Dendritic cell treated with granulocyte-macrophage colony-stimulating factor and Interleukin-4, amounts not matched to agents 40 ng/mL and 50 ng/mL, for 4 days (primary cell): ENCODE results near the gene AIDA.
"Not testable (repeated sequence)": the region's sequence is repeated elsewhere in the genome, so short reads cannot be mapped to it uniquely, and the experiment has no call there.

ENCODE experiments used
- H3K27ac Mint-ChIP-seq: one replicate; pipeline ENCODE4 v1.8.0; 2022; ENCODE audit warnings: mild to moderate bottlenecking, mixed read lengths
- H3K27me3 Mint-ChIP-seq: one replicate; pipeline ENCODE4 v1.8.0; 2022; ENCODE audit warnings: mild to moderate bottlenecking, mixed read lengths
- H3K36me3 Mint-ChIP-seq: one replicate; pipeline ENCODE4 v1.8.0; 2022; ENCODE audit warnings: low read depth, mixed read lengths
- H3K4me1 Mint-ChIP-seq: one replicate; pipeline ENCODE4 v1.8.0; 2022; ENCODE audit warnings: low read depth, mixed read lengths
- H3K4me3 Mint-ChIP-seq: one replicate; pipeline ENCODE4 v1.8.0; 2022; ENCODE audit warnings: mild to moderate bottlenecking, moderate library complexity, mixed read lengths
- H3K9me3 Mint-ChIP-seq: one replicate; pipeline ENCODE4 v1.8.0; 2022; ENCODE audit warnings: mixed read lengths
- intact Hi-C: fragments of 100-400 bp; cut with micrococcal nuclease; formaldehyde crosslinking; loops from one replicate; pipeline ENCODE4 v1.15.0; 2022

AIDA gene

GRCh38 chr1:222697203-222697602, 15.1 kb downstream of the AIDA start:
- Mint-ChIP-seq H3K27me3 (no peaks in the 10 kb centered on the region), H3K36me3 (peaks cover 27% of the 10 kb centered on the region), H3K9me3 (no peaks in the 10 kb centered on the region), H3K27ac (no peak overlapping the region), H3K4me1 (no peaks in the 10 kb centered on the region), H3K4me3 (no peak overlapping the region)
- intact Hi-C loops, result no loop called here

DNA sequence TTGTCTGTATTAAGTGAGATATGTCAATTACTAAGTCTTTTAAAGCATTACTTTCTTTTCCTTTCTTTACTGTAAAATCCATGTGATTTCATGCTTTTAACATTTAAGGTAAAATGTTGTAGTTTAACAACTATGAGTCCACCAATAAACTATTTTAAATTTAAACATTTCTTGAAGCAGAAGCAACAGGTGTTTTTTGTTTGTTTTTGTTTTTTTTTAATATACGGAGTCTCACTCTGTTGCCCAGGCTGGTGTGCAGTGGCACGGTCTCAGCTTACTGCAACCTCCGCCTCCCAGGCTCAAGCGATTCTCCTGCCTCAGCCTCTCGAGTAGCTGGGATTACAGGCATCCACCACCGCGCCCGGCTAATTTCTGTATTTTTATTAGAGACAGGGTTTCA, 15.6 kb downstream of the AIDA start:
- Mint-ChIP-seq H3K4me1 (no peaks in the 10 kb centered on the region), H3K36me3 (peaks cover 26% of the 10 kb centered on the region), H3K4me3 (no peak overlapping the region), H3K27me3 (no peaks in the 10 kb centered on the region), H3K9me3 (no peaks in the 10 kb centered on the region), H3K27ac (no peak overlapping the region)
- intact Hi-C loops, result no loop called here

- Mint-ChIP-seq H3K4me1 (no peaks in the 10 kb centered on the region), H3K27me3 (no peaks in the 10 kb centered on the region)
Observed at GRCh38 chr1:222694927-222695326, 17.4 kb downstream of the AIDA start.

GRCh38 chr1:222691016-222691415, 21.3 kb downstream of the AIDA start:
- Mint-ChIP-seq H3K27ac (no peak overlapping the region), H3K9me3 (no peaks in the 10 kb centered on the region), H3K27me3 (no peaks in the 10 kb centered on the region), H3K36me3 (peaks cover 30% of the 10 kb centered on the region), H3K4me1 (no peaks in the 10 kb centered on the region), H3K4me3 (no peak overlapping the region)
- intact Hi-C loops, result no loop called here

More at GRCh38 chr1:222694927-222695326, 17.4 kb downstream of the AIDA start:
- H3K36me3 Mint-ChIP-seq, result peaks cover 17% of the 10 kb centered on the region
- H3K27ac Mint-ChIP-seq, result no peak overlapping the region
- intact Hi-C loops, result no loop called here
- H3K4me3 Mint-ChIP-seq, result no peak overlapping the region
- H3K9me3 Mint-ChIP-seq, result no peaks in the 10 kb centered on the region

DNA sequence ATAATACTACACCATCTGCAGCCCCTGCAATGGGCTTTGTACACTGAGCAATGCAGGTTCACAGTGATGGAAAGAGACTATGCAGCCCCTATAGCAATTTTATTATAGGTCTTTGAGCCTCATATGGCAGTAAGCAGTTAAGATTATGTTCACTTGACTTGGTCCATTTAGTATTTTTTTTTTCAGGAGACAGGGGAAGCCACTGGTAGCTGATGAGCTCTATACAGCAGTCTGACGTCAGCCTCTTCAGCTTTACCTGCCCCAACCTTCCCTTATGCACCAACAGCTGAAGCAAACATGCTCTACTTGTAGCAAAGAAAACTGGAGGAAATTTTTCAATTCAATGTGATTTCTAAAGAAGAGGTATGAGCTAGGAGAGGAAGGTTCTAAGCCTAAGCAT, 32.2 kb downstream of the AIDA start:
- intact Hi-C loops, result no loop called here
- H3K4me1 Mint-ChIP-seq, result no peaks in the 10 kb centered on the region
- H3K4me3 Mint-ChIP-seq, result no peak overlapping the region
- H3K36me3 Mint-ChIP-seq, result peaks cover 27% of the 10 kb centered on the region
- no peaks in the 10 kb centered on the region for H3K27me3 Mint-ChIP-seq
- no peak overlapping the region for H3K27ac Mint-ChIP-seq
- no peaks in the 10 kb centered on the region for H3K9me3 Mint-ChIP-seq

DNA sequence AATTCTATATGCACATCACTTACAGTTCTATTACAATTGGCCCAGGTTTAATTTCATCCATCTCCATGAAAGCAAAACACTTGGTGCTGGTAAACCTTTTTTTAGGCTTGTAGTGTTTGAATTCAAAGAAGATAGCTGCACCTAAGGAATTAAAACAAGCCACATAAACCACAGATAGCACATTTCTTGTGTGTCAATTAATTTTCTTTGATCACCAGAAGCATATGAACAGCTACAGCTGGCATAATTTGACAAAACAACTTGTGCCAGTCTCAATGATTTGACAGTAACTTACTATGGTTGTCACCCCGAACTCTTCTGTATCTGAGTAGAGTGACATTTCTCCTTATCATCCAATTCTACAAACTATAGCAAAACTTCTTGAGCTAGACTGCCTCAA, 42.2 kb downstream of the AIDA start:
- Mint-ChIP-seq H3K36me3 (peaks cover 79% of the 10 kb centered on the region), H3K27me3 (no peaks in the 10 kb centered on the region), H3K4me3 (no peak overlapping the region), H3K9me3 (no peaks in the 10 kb centered on the region), H3K27ac (no peak overlapping the region), H3K4me1 (no peaks in the 10 kb centered on the region)
- intact Hi-C loops, result no loop called here

- H3K27me3 Mint-ChIP-seq, H3K9me3 Mint-ChIP-seq, intact Hi-C loops, H3K27ac Mint-ChIP-seq, H3K4me3 Mint-ChIP-seq, H3K4me1 Mint-ChIP-seq: not testable (repeated sequence)
- peaks cover 80% of the 10 kb centered on the region for H3K36me3 Mint-ChIP-seq
Observed at GRCh38 chr1:222669107-222669506, 43.2 kb downstream of the AIDA start.

DNA sequence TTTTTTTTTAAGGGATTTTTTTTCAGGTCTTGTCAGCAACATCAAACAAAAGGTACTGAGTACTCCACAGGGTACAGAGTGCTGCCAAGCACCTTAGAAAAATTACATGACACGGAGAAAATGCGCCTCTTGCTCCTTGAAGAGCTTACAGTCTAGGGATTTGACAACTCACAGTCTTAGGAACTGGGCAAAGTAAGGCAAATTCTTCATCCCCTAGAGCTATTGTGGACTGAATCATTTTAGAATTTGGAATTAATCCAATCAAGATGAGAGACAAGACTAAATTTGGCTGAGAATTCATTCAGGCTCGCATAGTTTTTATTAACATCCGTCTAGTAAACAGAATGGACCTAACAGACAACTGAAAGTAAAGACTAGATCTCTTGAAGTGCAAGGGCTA, 44.1 kb downstream of the AIDA start:
- peaks cover 80% of the 10 kb centered on the region for H3K36me3 Mint-ChIP-seq
- H3K4me3 Mint-ChIP-seq, H3K27ac Mint-ChIP-seq, H3K27me3 Mint-ChIP-seq, H3K9me3 Mint-ChIP-seq, intact Hi-C loops, H3K4me1 Mint-ChIP-seq: not testable (repeated sequence)

DNA sequence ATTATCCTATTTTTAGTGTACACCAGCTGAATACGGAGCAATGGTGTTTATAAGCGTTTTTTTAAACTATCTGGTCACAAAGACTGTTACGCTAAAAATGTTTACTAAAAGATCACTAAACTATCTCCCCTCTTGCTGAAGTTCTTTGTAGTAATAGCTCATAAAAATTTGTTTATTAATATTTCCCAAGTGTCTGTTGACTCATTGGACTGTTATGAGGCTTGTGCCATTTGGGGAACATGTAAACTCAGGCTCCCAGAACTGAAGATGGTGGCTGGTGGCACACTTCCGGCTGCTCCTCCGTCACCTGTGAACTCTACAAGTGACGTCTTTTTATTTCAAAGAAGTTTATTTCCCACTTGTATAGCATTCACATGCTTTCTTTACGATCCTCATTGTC, 46.3 kb downstream of the AIDA start:
- no peaks in the 10 kb centered on the region for H3K4me1 Mint-ChIP-seq
- H3K4me3 Mint-ChIP-seq, result no peak overlapping the region
- no peak overlapping the region for H3K27ac Mint-ChIP-seq
- H3K36me3 Mint-ChIP-seq, result peaks cover 82% of the 10 kb centered on the region
- H3K27me3 Mint-ChIP-seq, result no peaks in the 10 kb centered on the region
- H3K9me3 Mint-ChIP-seq, result no peaks in the 10 kb centered on the region
- intact Hi-C loops, result no loop called here

- no peak overlapping the region for H3K4me3 Mint-ChIP-seq
- no peaks in the 10 kb centered on the region for H3K27me3 Mint-ChIP-seq
- peaks cover 92% of the 10 kb centered on the region for H3K36me3 Mint-ChIP-seq
- intact Hi-C loops, result no loop called here
- H3K9me3 Mint-ChIP-seq, result no peaks in the 10 kb centered on the region
- no peaks in the 10 kb centered on the region for H3K4me1 Mint-ChIP-seq
- no peak overlapping the region for H3K27ac Mint-ChIP-seq
Observed at GRCh38 chr1:222663431-222663934, 48.8 kb downstream of the AIDA start.

- intact Hi-C loops, result no loop called here
- no peak overlapping the region for H3K27ac Mint-ChIP-seq
- no peaks in the 10 kb centered on the region for H3K27me3 Mint-ChIP-seq
- H3K36me3 Mint-ChIP-seq, result peaks cover 98% of the 10 kb centered on the region
- no peak overlapping the region for H3K4me3 Mint-ChIP-seq
- peaks cover 28% of the 10 kb centered on the region for H3K4me1 Mint-ChIP-seq
- H3K9me3 Mint-ChIP-seq, result no peaks in the 10 kb centered on the region
Observed at GRCh38 chr1:222657899-222658298, 54.4 kb downstream of the AIDA start.

DNA sequence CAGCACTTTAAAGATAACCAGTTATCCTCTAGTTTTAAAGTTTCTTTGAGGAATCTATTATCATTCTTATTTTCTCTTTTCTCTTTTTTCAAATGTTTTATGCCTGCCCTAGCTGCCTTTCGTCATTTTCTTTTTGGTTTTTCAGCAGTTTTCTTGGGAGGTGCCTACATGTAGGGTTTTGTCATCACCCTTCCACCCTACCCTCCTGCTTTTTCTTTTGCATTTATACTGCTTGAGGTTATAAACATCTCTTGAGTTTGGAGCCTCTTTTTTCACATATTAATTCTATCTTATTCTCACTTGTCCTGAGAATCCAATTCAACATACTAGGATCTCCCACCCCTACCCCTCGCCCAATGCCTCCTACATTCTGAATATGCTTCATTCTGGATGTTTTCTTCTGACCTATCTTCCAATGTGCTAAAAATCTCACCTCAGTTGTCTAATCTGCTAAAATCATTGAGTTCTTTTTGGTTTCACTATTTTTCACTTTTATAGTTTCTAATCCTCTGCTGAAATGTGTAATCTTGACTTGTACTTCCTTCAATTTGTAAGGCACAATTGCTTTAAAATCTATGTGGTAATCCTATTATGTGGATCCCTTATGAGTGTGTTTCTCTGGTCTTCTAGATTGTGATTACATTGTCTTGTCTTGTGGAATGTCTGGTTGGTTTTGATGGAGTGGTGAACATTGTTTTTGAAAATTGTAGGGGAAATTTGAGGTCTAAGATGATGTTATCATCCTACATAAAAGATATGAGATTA, 55.7 kb downstream of the AIDA start:
- intact Hi-C loops, result no loop called here
- peaks cover 29% of the 10 kb centered on the region for H3K4me1 Mint-ChIP-seq
- H3K4me3 Mint-ChIP-seq, result no peak overlapping the region
- no peak overlapping the region for H3K27ac Mint-ChIP-seq
- no peaks in the 10 kb centered on the region for H3K27me3 Mint-ChIP-seq
- H3K9me3 Mint-ChIP-seq, result no peaks in the 10 kb centered on the region
- peaks cover 98% of the 10 kb centered on the region for H3K36me3 Mint-ChIP-seq

- H3K27ac Mint-ChIP-seq, result peak overlapping the region; percentile 76
- peaks cover 95% of the 10 kb centered on the region for H3K36me3 Mint-ChIP-seq
- no peaks in the 10 kb centered on the region for H3K9me3 Mint-ChIP-seq
- intact Hi-C loops, result no loop called here
- H3K4me3 Mint-ChIP-seq, result peak overlapping the region; percentile 58
- peaks cover 29% of the 10 kb centered on the region for H3K4me1 Mint-ChIP-seq
- H3K27me3 Mint-ChIP-seq, result no peaks in the 10 kb centered on the region
Observed at GRCh38 chr1:222654849-222655248, 57.4 kb downstream of the AIDA start.

GRCh38 chr1:222653178-222653827, 59.0 kb downstream of the AIDA start:
- no peaks in the 10 kb centered on the region for H3K9me3 Mint-ChIP-seq
- H3K27me3 Mint-ChIP-seq, result no peaks in the 10 kb centered on the region
- peaks cover 29% of the 10 kb centered on the region for H3K4me1 Mint-ChIP-seq
- H3K4me3 Mint-ChIP-seq, result no peak overlapping the region
- peaks cover 92% of the 10 kb centered on the region for H3K36me3 Mint-ChIP-seq
- intact Hi-C loops, result no loop called here
- no peak overlapping the region for H3K27ac Mint-ChIP-seq
